Activated B cell treated with CpG ODN at 0.5 μM for 24 hours (primary cell): ENCODE data around the gene ERVV-1. TPM values are rescaled to one million over a fixed set of nuclear protein-coding genes. Genes with fewer than 3 reads are reported as not detected.

Source experiments
- ATAC-seq: fragments of 200-7000 bp; cut with Tn5 transposase; one replicate; pipeline ENCODE4 v1.10.0; 2021; ENCODE audit warnings: low read depth, mild to moderate bottlenecking, moderate library complexity
- CTCF ChIA-PET: fragments of 350-600 bp; sonication (Branson Sonifier 250); formaldehyde crosslinking; loops from one replicate; lab custom pipeline; 2021; ENCODE audit warnings: antibody characterized with exemption; lab: Charles Lee
- POLR2A ChIA-PET: fragments of 350-600 bp; sonication (Branson Sonifier 250); formaldehyde crosslinking; loops from one replicate; lab custom pipeline; 2021; ENCODE audit warnings: antibody characterized with exemption; lab: Charles Lee
- DNase-seq: peaks from one replicate; pipeline ENCODE4 v3.0.0; 2022
- H3K27ac Mint-ChIP-seq: one replicate; pipeline ENCODE4 v1.8.0; 2020; ENCODE audit warnings: mixed read lengths
- H3K27me3 Mint-ChIP-seq: one replicate; pipeline ENCODE4 v1.8.0; 2021; ENCODE audit warnings: mixed read lengths
- H3K36me3 Mint-ChIP-seq: one replicate; pipeline ENCODE4 v1.8.0; 2021; ENCODE audit warnings: low read depth, mixed read lengths
- H3K4me1 Mint-ChIP-seq: one replicate; pipeline ENCODE4 v1.8.0; 2021; ENCODE audit warnings: mixed read lengths
- H3K4me3 Mint-ChIP-seq: one replicate; pipeline ENCODE4 v1.8.0; 2020; ENCODE audit warnings: mild to moderate bottlenecking, mixed read lengths
- H3K9me3 Mint-ChIP-seq: one replicate; pipeline ENCODE4 v1.8.0; 2020; ENCODE audit warnings: mixed read lengths
- CTCF ChIP-seq: fragments of 200-600 bp; IDR thresholded peaks from one replicate; pipeline ENCODE4 v1.8.0; 2022; ENCODE audit warnings: antibody characterized with exemption, mild to moderate bottlenecking
- intact Hi-C: fragments of 100-400 bp; cut with micrococcal nuclease; formaldehyde crosslinking; loops from one replicate; pipeline ENCODE4 v1.15.1; 2024
- total RNA-seq: library from RNA; stranded (reverse); gene quantifications from 2 replicates; pipeline ENCODE4 v1.2.3, GENCODE V29; 2022

ERVV-1 gene
- total RNA-seq, 1 donor from 2014 or later: 0.11 TPM

- Mint-ChIP-seq H3K4me1 (peaks cover 2% of the 10 kb centered on the region), H3K9me3 (peaks cover 29% of the 10 kb centered on the region)
Measured at GRCh38 chr19:53055117-53055516, 41.4 kb downstream of the ERVV-1 start.

DNA sequence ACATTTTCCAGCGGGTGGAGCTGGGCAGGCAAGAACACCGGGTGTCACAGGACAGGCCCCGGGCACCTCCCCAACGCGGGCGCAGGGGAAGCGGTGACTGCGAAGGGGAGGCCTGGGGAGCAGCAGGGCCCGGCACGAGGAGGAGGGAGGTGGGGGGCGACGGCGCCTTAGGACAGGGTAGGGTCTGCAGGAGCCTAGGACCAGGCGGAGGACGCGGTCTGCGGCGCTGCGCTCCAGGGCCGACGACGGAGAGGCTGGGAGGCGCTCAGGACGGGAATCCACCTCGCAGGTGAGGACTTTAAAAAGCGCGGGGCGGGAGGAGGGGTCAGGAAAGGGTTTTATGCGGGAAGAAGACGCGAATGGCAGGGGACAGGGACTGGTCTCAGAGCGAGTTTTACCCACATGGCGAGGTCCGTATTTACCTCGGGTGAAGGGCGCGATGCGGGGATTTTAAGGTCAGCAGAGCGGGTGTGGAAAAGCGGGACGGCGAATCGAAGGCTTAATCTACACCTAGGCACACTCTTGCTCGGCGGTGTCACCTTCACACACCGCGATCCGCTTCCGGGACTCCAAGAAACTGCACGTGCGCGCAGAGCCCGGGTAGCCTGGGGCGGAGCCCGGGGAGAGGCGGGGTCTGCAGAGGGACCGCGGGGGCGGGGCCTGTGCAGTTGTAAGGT lies 44.3 kb downstream of the ERVV-1 start:
- peaks cover 2% of the 10 kb centered on the region for H3K4me1 Mint-ChIP-seq
- ATAC-seq: no peak
- no peak overlapping the region for H3K27ac Mint-ChIP-seq

More at GRCh38 chr19:53055117-53055516, 41.4 kb downstream of the ERVV-1 start:
- no peak overlapping the region for H3K27ac Mint-ChIP-seq
- intact Hi-C loops: no loop called here
- ChIA-PET CTCF (no interaction called here), POLR2A (no interaction called here)
- H3K4me3 Mint-ChIP-seq: no peak overlapping the region
- ATAC-seq: no peak
- no peak for DNase-seq
- H3K27me3 Mint-ChIP-seq: peaks cover 10% of the 10 kb centered on the region
- no peak for TF ChIP-seq CTCF
- peaks cover 4% of the 10 kb centered on the region for H3K36me3 Mint-ChIP-seq

More for the DNA sequence above, 44.3 kb downstream of the ERVV-1 start:
- intact Hi-C loops: no loop called here
- ChIA-PET CTCF (no interaction called here), POLR2A (no interaction called here)
- no peak for DNase-seq
- Mint-ChIP-seq H3K9me3 (peaks cover 26% of the 10 kb centered on the region), H3K4me3 (no peak overlapping the region), H3K27me3 (peaks cover 10% of the 10 kb centered on the region), H3K36me3 (peaks cover 13% of the 10 kb centered on the region)
- no peak for TF ChIP-seq CTCF

Other genes with a start within 250 kb of the ERVV-1 start
- gene ZNF600, start 227.1 kb upstream of the ERVV-1 start, total RNA-seq: 25.2 and 30.5 TPM in 2 replicates
- gene ZNF28, start 192.3 kb upstream of the ERVV-1 start, total RNA-seq: 18.4 and 24.6 TPM in 2 replicates
- 28.3 and 32.9 TPM in 2 replicates for gene ZNF468, start 156.3 kb upstream of the ERVV-1 start, total RNA-seq
- gene ZNF320, start 116.3 kb upstream of the ERVV-1 start, total RNA-seq: 23.0 and 24.0 TPM in 2 replicates
- 9.0 and 11.9 TPM in 2 replicates for gene ZNF888, start 90.5 kb upstream of the ERVV-1 start, total RNA-seq
- gene ZNF816, start 51.0 kb upstream of the ERVV-1 start, total RNA-seq: 17.0 and 18.0 TPM in 2 replicates
- gene ERVV-2, start 30.8 kb downstream of the ERVV-1 start, total RNA-seq: not detected in 2 replicates
- gene ZNF160, start 89.5 kb downstream of the ERVV-1 start, total RNA-seq: 46.3 and 61.3 TPM in 2 replicates
- 2.7 and 5.8 TPM in 2 replicates for gene ZNF415, start 119.0 kb downstream of the ERVV-1 start, total RNA-seq
- 17.7 and 19.9 TPM in 2 replicates for gene ZNF347, start 145.1 kb downstream of the ERVV-1 start, total RNA-seq
- gene ZNF665, start 179.4 kb downstream of the ERVV-1 start, total RNA-seq: 5.8 and 7.1 TPM in 2 replicates
- gene ZNF677, start 241.0 kb downstream of the ERVV-1 start, total RNA-seq: 13.7 and 14.2 TPM in 2 replicates
- gene VN1R2, start 244.4 kb downstream of the ERVV-1 start, total RNA-seq: not detected in 2 replicates